HG02610 (cell line): ENCODE measurements around the gene CEP170B.
"Not testable (repeated sequence)": the region's sequence is repeated elsewhere in the genome, so short reads cannot be mapped to it uniquely, and the experiment has no call there.

Experiments
- ATAC-seq: cut with Tn5 transposase; IDR thresholded peaks from one replicate; pipeline ENCODE4 v1.9.1; 2021; ENCODE audit warnings: mild to moderate bottlenecking, moderate library complexity; ENCODE audit not compliant: unreplicated experiment

CEP170B gene

GRCh38 chr14:104941508-104942365 is 76.7 kb downstream of the CEP170B start:
- ATAC-seq: no peak

- ATAC-seq: no peak
Measured at GRCh38 chr14:104942586-104942985, 77.5 kb downstream of the CEP170B start.

GRCh38 chr14:104943216-104944015 is 78.3 kb downstream of the CEP170B start:
- not testable (repeated sequence) for ATAC-seq

- ATAC-seq: not testable (repeated sequence)
Measured at GRCh38 chr14:104944016-104944308, 78.9 kb downstream of the CEP170B start.

GRCh38 chr14:104944436-104945205 is 79.6 kb downstream of the CEP170B start:
- ATAC-seq: not testable (repeated sequence)

GRCh38 chr14:104945266-104945665 is 80.2 kb downstream of the CEP170B start:
- ATAC-seq: not testable (repeated sequence)
